ENCODE measurements around the gene UNC5A.

UNC5A gene

DNA sequence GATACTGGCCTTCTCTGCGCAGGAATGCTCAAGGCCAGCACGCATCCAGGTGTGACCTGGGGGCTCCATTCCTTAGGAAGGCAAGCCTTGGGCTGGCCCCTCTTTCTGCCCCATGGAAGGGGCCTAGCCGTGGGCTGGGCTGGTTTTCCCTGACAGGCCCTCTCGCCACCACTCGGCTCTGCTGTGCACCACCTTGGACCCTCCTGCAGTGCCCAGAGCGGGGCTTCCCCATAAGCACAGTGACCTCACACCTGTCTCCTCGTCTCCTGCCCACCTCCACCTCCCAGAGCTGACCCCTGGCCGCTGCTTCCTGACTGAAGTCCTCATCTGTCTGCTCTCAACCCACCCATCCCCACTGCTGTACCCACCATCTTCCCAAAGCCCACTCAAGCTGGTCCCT, 21.1 kb downstream of the UNC5A start:
- TF ChIP-seq GABPA (IDR thresholded peaks at IDR 0.05; ENCODE audit: low read depth), result no peak
- H3K27ac ChIP-seq (replicated peaks), result no peak overlapping the region
- no peak overlapping the region for H3K4me3 ChIP-seq (replicated peaks; ENCODE audit: insufficient read depth, low read length)
- no peaks in the 10 kb centered on the region for H3K27me3 ChIP-seq (ENCODE audit: insufficient read depth, poor library complexity, severe bottlenecking)
- no peak for DNase-seq (ENCODE audit: low read depth in 1 of 2, low spot score in 1 of 2)

- no peak for DNase-seq (ENCODE audit: low read depth in 1 of 2, low spot score in 1 of 2)
- H3K4me3 ChIP-seq (replicated peaks; ENCODE audit: insufficient read depth, low read length), result no peak overlapping the region
- H3K27ac ChIP-seq (replicated peaks), result no peak overlapping the region
- TF ChIP-seq POLR2AphosphoS5 (IDR thresholded peaks at IDR 0.05; ENCODE audit: low read depth) (no peak), GABPA (IDR thresholded peaks at IDR 0.05; ENCODE audit: low read depth) (no peak), SPI1 (IDR thresholded peaks at IDR 0.05; ENCODE audit: borderline replicate concordance, low read depth) (no peak), CTCF (IDR thresholded peaks at IDR 0.05; ENCODE audit: insufficient read depth, low read length) (no peak), REST (IDR thresholded peaks at IDR 0.05; ENCODE audit: insufficient replicate concordance, low read depth) (no peak)
- no peaks in the 10 kb centered on the region for H3K27me3 ChIP-seq (ENCODE audit: insufficient read depth, poor library complexity, severe bottlenecking)
Measured at GRCh38 chr5:176832162-176832561, 21.8 kb downstream of the UNC5A start.

- Histone ChIP-seq H3K4me3 (replicated peaks; ENCODE audit: insufficient read depth, low read length) (no peak overlapping the region), H3K27ac (replicated peaks) (no peak overlapping the region), H3K27me3 (ENCODE audit: insufficient read depth, poor library complexity, severe bottlenecking) (no peaks in the 10 kb centered on the region)
- no peak for DNase-seq (ENCODE audit: low read depth in 1 of 2, low spot score in 1 of 2)
- TF ChIP-seq SPI1 (IDR thresholded peaks at IDR 0.05; ENCODE audit: borderline replicate concordance, low read depth), result no peak
- no peak for TF ChIP-seq GABPA (IDR thresholded peaks at IDR 0.05; ENCODE audit: low read depth)
- no peak for TF ChIP-seq POLR2AphosphoS5 (IDR thresholded peaks at IDR 0.05; ENCODE audit: low read depth)
- TF ChIP-seq REST (IDR thresholded peaks at IDR 0.05; ENCODE audit: insufficient replicate concordance, low read depth), result no peak
- TF ChIP-seq CTCF (IDR thresholded peaks at IDR 0.05; ENCODE audit: insufficient read depth, low read length), result no peak
Measured at GRCh38 chr5:176833286-176833685, 22.9 kb downstream of the UNC5A start.

DNA sequence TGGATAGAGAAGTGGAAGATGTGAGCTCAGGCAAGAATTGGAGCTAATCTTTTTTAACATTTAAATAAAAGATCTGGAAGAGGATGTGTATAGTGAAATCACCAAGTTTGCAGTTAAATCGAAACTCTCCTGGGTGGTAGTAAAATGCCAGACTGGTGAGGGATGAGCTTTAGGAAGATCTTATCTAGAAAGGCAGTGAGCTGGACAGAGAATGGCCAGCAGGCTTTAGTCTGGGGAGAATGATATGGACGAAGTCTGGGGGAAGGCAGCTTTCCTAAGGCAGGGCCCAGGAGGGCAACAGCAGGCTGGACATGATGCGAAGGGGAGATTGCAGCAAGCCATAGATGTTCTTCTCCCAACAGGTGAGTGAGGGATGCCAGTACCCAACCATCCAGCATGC, 25.6 kb downstream of the UNC5A start:
- Histone ChIP-seq H3K4me3 (replicated peaks; ENCODE audit: insufficient read depth, low read length) (no peak overlapping the region), H3K27ac (replicated peaks) (no peak overlapping the region), H3K27me3 (ENCODE audit: insufficient read depth, poor library complexity, severe bottlenecking) (no peaks in the 10 kb centered on the region)
- no peak for TF ChIP-seq SPI1 (IDR thresholded peaks at IDR 0.05; ENCODE audit: borderline replicate concordance, low read depth)
- TF ChIP-seq REST (IDR thresholded peaks at IDR 0.05; ENCODE audit: insufficient replicate concordance, low read depth), result no peak
- TF ChIP-seq POLR2AphosphoS5 (IDR thresholded peaks at IDR 0.05; ENCODE audit: low read depth), result no peak
- no peak for TF ChIP-seq GABPA (IDR thresholded peaks at IDR 0.05; ENCODE audit: low read depth)
- no peak for TF ChIP-seq CTCF (IDR thresholded peaks at IDR 0.05; ENCODE audit: insufficient read depth, low read length)
- DNase-seq (ENCODE audit: low read depth in 1 of 2, low spot score in 1 of 2), result no peak
